Heart right ventricle (tissue), 16 donors: ENCODE results near the gene TNNC2. TPM values are rescaled to one million over a fixed set of nuclear protein-coding genes. Genes with fewer than 3 reads are reported as not detected.

Experiments used
- ATAC-seq, 8 donors: fragments of 200-7000 bp; cut with Tn5 transposase; one replicate each; pipeline ENCODE4 v1.9.1; 2020; ENCODE audit warnings: mild to moderate bottlenecking in 8 of 8, moderate library complexity in 8 of 8, moderate number of reproducible peaks in 1 of 8
- DNase-seq, 2 donors: peaks; one replicate each; pipeline ENCODE4 v3.0.0-alpha.2; 2020
- H3K27ac ChIP-seq, 10 donors: fragments of 200-600 bp; sonication (generic) in 2 of 10; one replicate each; pipeline versions ENCODE4 v1.5.0 to v1.8.0; 2020 to 2022; ENCODE audit warnings: mild to moderate bottlenecking in 3 of 10
- H3K27me3 ChIP-seq, 7 donors: fragments of 200-600 bp; one replicate each; pipeline ENCODE4 v1.8.0; 2021 to 2022; ENCODE audit warnings: mild to moderate bottlenecking in 2 of 7
- H3K36me3 ChIP-seq, 9 donors: fragments of 200-600 bp; sonication (generic) in 1 of 9; one replicate each; pipeline versions ENCODE4 v1.5.0 to v1.8.0; 2020 to 2022; ENCODE audit warnings: mild to moderate bottlenecking in 2 of 9
- H3K4me1 ChIP-seq, 9 donors: fragments of 200-600 bp; sonication (generic) in 1 of 9; one replicate each; pipeline versions ENCODE4 v1.5.0 to v1.8.0; 2020 to 2022; ENCODE audit warnings: mild to moderate bottlenecking in 4 of 9
- H3K4me3 ChIP-seq, 10 donors: fragments of 200-600 bp; sonication (generic) in 2 of 10; one replicate each; pipeline versions ENCODE4 v1.5.0 to v1.8.0; 2020 to 2022; ENCODE audit warnings: mild to moderate bottlenecking in 7 of 10, moderate library complexity in 2 of 10
- H3K9me3 ChIP-seq, 11 donors: fragments of 200-600 bp in 10 of 11; sonication (generic) in 2 of 11; one replicate each; pipeline versions ENCODE4 v1.5.0 to v1.8.0; 2013 to 2022; ENCODE audit warnings: mild to moderate bottlenecking in 2 of 11, control low read depth in 1 of 11, moderate library complexity in 1 of 11
- WGBS, 2 donors: extraction: QIAGEN DNeasy Blood & Tissue Kit; methylation state at CpG; one replicate each; pipeline ENCODE4 v1.1.7; 2013; ENCODE audit warnings: inconsistent platforms in 1 of 2; 5-methylcytosine and 5-hydroxymethylcytosine counted together
- intact Hi-C, 10 donors: fragments of 100-400 bp; cut with DNase I; formaldehyde crosslinking; loops; one replicate each; pipeline versions ENCODE4 v1.11.1 to v1.14.2; 2022
- polyA plus RNA-seq, 2 donors: library from polyadenylated mRNA; stranded (reverse); fragments of 200-250 nt; gene quantifications; one replicate each; pipeline ENCODE4 v1.2.3, GENCODE V29; 2013
- total RNA-seq, 10 donors: library from RNA; stranded (reverse); fragmentation: NEBNext Ultra II Directional in 3 of 10; extraction: Animal tissue kit (Norgen Biotek cat#: 25700) in 3 of 10; gene quantifications; one replicate each; pipeline versions ENCODE4 v1.2.1 to v1.2.4, GENCODE V29; 2021 to 2023
- TF ChIP-seq, protein P1 (sequence below), 9 donors: fragments of 200-600 bp; sonication (generic) in 2 of 9; IDR thresholded peaks; one replicate each; pipeline versions ENCODE4 v1.5.0 to v1.8.0; 2021 to 2022; ENCODE audit warnings: antibody characterized with exemption in 9 of 9, mild to moderate bottlenecking in 5 of 9, moderate library complexity in 1 of 9
- donor health status: Arrhythmogenic right ventricular cardiomyopathy.
- donor health status: ischemic (EF 13 %, LVEDD 7.1; RV severe dilation, severe dysfunction).
- donor health status: healthy with polysubstance abuse.
- donor health status: DM: no; HTN: yes; CAD: no.
- donor health status: DM: no; HTN: no; CAD: no.
- donor health status: ischemic (EF 25% LVEDD 6.9; RV normal size, moderate dysfunction).
- donor health status: ischemic (EF 25% LVEDD 5.7; RV mildly dilated, moderate dysfunction).
- donor health status: healthy.
- donor health status: DM: yes; HTN: yes; CAD: no.
- donor health status: Ischemic cardiomyopathy.
- donor health status: ischemic (EF 35%, LVEDD 5.7; RV mildly dilated, moderate dysfunction).
- donor health status: nonischemic (EF 11% LVEDD 7.7; RV severe dilation, severe dysfunction).
- donor health status: DM: yes; HTN: yes; CAD: no.
- donor health status: PGD.
- donor health status: ischemic (EF 29% LVEDD 5.4; RV normal size, mild dysfunction).
- donor health status: nonischemic (EF 23%, LVEDD 6.1; RV moderate dilation, normal function).

Gene TNNC2
- total and polyA plus RNA-seq, 12 donors = 0.44 to 0.88 (median 0.59) TPM; not detected in 9

DNA sequence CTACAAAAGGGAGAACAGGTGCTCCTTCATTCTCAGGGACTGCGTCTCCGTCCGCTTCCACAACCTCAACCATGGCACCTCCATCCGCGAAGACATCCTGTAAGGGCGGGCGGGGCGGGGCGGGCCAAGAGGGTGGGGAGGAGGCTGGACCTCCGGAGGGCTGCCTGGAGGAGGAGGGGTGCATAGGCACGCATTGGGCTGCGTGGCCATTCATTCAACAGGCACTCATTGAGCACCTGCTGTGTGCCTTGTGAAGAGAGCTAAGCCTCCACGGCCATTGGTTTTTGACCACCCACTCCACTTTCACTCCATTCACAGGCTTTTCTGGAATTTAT is 30.7 kb upstream of the TNNC2 start:
- ATAC-seq (peak in 3 of 8 donors; percentile 15 to 26 (median 24)), DNase-seq (no peak)
- TF ChIP-seq, protein P1, sequence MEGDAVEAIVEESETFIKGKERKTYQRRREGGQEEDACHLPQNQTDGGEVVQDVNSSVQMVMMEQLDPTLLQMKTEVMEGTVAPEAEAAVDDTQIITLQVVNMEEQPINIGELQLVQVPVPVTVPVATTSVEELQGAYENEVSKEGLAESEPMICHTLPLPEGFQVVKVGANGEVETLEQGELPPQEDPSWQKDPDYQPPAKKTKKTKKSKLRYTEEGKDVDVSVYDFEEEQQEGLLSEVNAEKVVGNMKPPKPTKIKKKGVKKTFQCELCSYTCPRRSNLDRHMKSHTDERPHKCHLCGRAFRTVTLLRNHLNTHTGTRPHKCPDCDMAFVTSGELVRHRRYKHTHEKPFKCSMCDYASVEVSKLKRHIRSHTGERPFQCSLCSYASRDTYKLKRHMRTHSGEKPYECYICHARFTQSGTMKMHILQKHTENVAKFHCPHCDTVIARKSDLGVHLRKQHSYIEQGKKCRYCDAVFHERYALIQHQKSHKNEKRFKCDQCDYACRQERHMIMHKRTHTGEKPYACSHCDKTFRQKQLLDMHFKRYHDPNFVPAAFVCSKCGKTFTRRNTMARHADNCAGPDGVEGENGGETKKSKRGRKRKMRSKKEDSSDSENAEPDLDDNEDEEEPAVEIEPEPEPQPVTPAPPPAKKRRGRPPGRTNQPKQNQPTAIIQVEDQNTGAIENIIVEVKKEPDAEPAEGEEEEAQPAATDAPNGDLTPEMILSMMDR (IDR thresholded peaks at IDR 0.05) = no peak
- Histone ChIP-seq H3K4me1 (peaks cover 10 to 42% (median 35%) of the 10 kb centered on the region in 9 donors), H3K4me3 (peak overlapping the region; percentile 60 to 99 (median 86)), H3K27me3 (no peaks in the 10 kb centered on the region), H3K9me3 (no peaks in the 10 kb centered on the region), H3K27ac (peak overlapping the region in 9 of 10 donors; percentile 77 to 96 (median 88)), H3K36me3 (peaks cover 0 to 30% (median 0%) of the 10 kb centered on the region in 9 donors)
- intact Hi-C loops = loop anchor here in 1 of 10 donors (2.0 kb wide), 1 partner anchor 23 kb away; no protein-coding TSS in a partner anchor
- 11 to 12% methylated on average over 13 of the region's 13 CpGs for WGBS, 2 donors

DNA sequence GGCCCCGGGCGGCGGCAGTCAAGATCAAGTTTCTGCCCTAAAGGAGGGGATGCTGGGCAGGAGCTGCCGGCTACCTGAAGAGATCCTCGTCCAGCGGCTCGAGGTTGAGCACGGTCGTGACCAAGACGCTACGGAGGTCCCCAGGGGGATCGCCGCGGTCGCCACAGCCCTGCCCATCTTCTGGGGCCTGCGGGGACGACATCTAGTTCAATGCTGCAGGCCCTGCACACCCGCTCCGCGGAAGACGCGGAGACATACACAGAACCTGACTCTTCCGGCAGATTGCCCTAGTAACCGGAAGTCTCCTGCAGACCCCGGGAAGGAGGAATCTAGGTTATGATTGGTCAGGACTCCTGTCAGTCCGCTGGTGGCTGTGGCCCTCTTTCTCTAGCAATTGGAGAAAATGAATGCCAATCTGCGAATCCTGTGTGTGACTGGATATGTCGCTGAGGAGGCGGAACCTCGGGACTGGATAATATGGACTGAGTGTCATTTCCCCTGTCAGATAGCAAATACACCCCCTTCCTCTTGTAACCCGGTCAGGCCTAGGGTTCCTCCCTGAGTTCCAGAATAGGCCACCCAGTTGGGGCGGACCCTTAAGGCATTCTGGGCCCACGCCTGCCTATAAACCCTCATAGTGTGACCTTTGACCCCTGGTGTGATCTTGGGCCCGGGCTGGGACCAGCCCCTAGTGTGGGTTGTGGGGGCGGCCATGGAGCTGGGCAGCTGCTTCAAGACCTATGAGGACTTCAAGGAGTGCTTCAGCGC is 30.2 kb upstream of the TNNC2 start, which contains the start of the genes ACOT8 and ZSWIM3:
TSS of gene ACOT8 (minus strand) at position 279 of the 768 bp plus-strand sequence. CDS start at position 202, 77 bp downstream.
TSS of gene ZSWIM3 (plus strand) at position 501 of the 768 bp plus-strand sequence. CDS start at position 713, 212 bp downstream.
- intact Hi-C loops = loop anchor here in 1 of 10 donors (2.0 kb wide), 1 partner anchor 22 kb away; no protein-coding TSS in a partner anchor

DNA sequence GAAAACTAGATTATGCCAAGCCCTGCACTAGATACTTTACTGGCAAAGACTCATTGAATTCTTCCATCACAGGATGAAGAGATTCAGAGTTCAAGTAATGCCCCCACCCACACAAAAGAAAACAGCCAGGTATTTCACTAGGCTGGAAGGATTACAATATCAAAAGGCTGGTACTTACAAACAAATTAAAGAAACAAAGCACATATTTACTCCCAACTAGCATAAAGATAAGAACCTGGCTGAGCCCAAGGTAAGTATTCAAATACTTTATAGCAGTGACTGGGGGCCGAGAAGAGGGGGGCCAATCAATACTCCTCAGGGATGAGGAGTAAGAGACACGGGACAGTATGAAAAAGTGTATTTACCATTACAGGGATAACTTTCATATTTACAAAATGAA is 26.4 kb upstream of the TNNC2 start:
- no peaks in the 10 kb centered on the region for H3K9me3 ChIP-seq
- TF ChIP-seq, protein P1 (IDR thresholded peaks at IDR 0.05) = no peak
- 87 to 89% methylated on average over 2 of the region's 2 CpGs for WGBS, 2 donors
- H3K4me1 ChIP-seq = peaks cover 10 to 44% (median 32%) of the 10 kb centered on the region in 9 donors
- DNase-seq = no peak
- H3K27ac ChIP-seq = no peak overlapping the region
- H3K27me3 ChIP-seq = no peaks in the 10 kb centered on the region
- intact Hi-C loops = no loop called here
- no peak for ATAC-seq
- H3K4me3 ChIP-seq = no peak overlapping the region
- peaks cover 0 to 65% (median 0%) of the 10 kb centered on the region in 9 donors for H3K36me3 ChIP-seq

More for the DNA sequence above, 30.2 kb upstream of the TNNC2 start, which contains the start of the genes ACOT8 and ZSWIM3:
- 1% methylated on average over 36 of the region's 36 CpGs for WGBS, 2 donors
- TF ChIP-seq, protein P1 (IDR thresholded peaks at IDR 0.05) = no peak
- H3K9me3 ChIP-seq = no peaks in the 10 kb centered on the region
- ATAC-seq (peak; percentile 97 to 99 (median 99)), DNase-seq (peak; percentile 80 to 100)
- H3K4me3 ChIP-seq = peak within 1 kb of the TSS; percentile 60 to 99 (median 86)
- peak within 1 kb of the TSS; percentile 7 to 96 (median 87) for H3K27ac ChIP-seq
- H3K4me1 ChIP-seq = peaks cover 10 to 42% (median 35%) of the 10 kb centered on the region in 9 donors
- no peaks in the 10 kb centered on the region for H3K27me3 ChIP-seq
- peaks cover 0 to 36% (median 0%) of the 10 kb centered on the region in 9 donors for H3K36me3 ChIP-seq

DNA sequence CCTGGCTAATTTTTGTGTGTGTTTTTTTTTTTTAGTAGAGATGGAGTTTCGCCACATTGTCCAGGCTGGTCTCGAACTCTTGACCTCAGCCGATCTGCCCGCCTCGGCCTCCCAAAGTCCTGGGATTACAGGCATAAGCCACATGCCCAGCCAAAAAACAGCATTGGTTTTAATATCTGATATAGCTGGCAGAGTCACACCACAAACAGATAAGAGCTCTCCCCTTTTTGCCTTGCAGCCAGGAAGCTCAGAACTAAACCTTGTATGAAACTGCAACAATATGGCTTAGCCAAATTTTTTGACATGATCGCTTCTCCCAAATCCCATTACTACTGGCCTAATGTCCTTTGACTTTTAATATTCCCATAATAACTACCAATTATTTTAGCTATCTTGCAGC is 25.2 kb upstream of the TNNC2 start:
- peaks cover 10 to 35% (median 24%) of the 10 kb centered on the region in 9 donors for H3K4me1 ChIP-seq
- intact Hi-C loops = no loop called here
- ATAC-seq (no peak), DNase-seq (no peak)
- peaks cover 0 to 77% (median 5%) of the 10 kb centered on the region in 9 donors for H3K36me3 ChIP-seq
- H3K27me3 ChIP-seq = no peaks in the 10 kb centered on the region
- TF ChIP-seq, protein P1 (IDR thresholded peaks at IDR 0.05) = no peak
- WGBS, 2 donors = 95 to 100% methylated on average over 6 of the region's 6 CpGs
- no peak overlapping the region for H3K4me3 ChIP-seq
- no peaks in the 10 kb centered on the region for H3K9me3 ChIP-seq
- no peak overlapping the region for H3K27ac ChIP-seq
